Cardiac muscle cell (in vitro differentiated cells and primary cell): ENCODE results near the gene CYBA. TPM values are rescaled to one million over a fixed set of nuclear protein-coding genes. Genes with fewer than 3 reads are reported as not detected.

Experiments used
- DNase-seq, 2 donors: peaks; one replicate each; pipeline versions ENCODE4 v3.0.0 to v3.0.0-alpha.2; 2010 to 2017; ENCODE audit warnings: low read depth in 1 of 2, low spot score in 1 of 2
- H3K27ac ChIP-seq: fragments of 200-600 bp; sonication (generic); 2 replicates; pipeline ENCODE4 v1.5.1; 2016
- H3K27me3 ChIP-seq: fragments of 200-600 bp; sonication (generic); 2 replicates; pipeline ENCODE4 v1.6.0; 2016; ENCODE audit warnings: control low read depth
- H3K36me3 ChIP-seq: fragments of 200-600 bp; sonication (generic); 2 replicates; pipeline ENCODE4 v1.5.1; 2016; ENCODE audit warnings: control low read depth
- H3K4me1 ChIP-seq: fragments of 200-600 bp; sonication (generic); 2 replicates; pipeline ENCODE4 v1.8.1; 2017; ENCODE audit warnings: low read depth, mild to moderate bottlenecking, mixed run types
- H3K4me3 ChIP-seq: fragments of 200-600 bp; sonication (generic); 2 replicates; pipeline ENCODE4 v1.5.1; 2016; ENCODE audit warnings: mild to moderate bottlenecking
- H3K9me3 ChIP-seq: fragments of 200-600 bp; sonication (generic); 2 replicates; pipeline ENCODE4 v1.5.1; 2017; ENCODE audit warnings: low read depth, mild to moderate bottlenecking, control low read depth
- polyA plus RNA-seq: library from polyadenylated mRNA; unstranded; fragments of >200 nt; fragmentation: Nextera tagmentation; extraction: Ambion mirVana; gene quantifications from 2 replicates; pipeline ENCODE4 v1.2.1, GENCODE V29; 2016
- total RNA-seq: library from RNA; depleted of rRNA; stranded (reverse); fragments of >200 nt; gene quantifications from 2 replicates; pipeline ENCODE4 v1.2.3, GENCODE V29; 2016
- TF ChIP-seq, protein P1 (sequence below): IDR thresholded peaks from 2 replicates; pipeline ENCODE4 v1.5.1; 2012; ENCODE audit warnings: low read depth, mild to moderate bottlenecking, low read length

The CYBA gene
- total RNA-seq (174 and 218 TPM in 2 replicates), polyA plus RNA-seq (233 and 237 TPM in 2 replicates)

DNA sequence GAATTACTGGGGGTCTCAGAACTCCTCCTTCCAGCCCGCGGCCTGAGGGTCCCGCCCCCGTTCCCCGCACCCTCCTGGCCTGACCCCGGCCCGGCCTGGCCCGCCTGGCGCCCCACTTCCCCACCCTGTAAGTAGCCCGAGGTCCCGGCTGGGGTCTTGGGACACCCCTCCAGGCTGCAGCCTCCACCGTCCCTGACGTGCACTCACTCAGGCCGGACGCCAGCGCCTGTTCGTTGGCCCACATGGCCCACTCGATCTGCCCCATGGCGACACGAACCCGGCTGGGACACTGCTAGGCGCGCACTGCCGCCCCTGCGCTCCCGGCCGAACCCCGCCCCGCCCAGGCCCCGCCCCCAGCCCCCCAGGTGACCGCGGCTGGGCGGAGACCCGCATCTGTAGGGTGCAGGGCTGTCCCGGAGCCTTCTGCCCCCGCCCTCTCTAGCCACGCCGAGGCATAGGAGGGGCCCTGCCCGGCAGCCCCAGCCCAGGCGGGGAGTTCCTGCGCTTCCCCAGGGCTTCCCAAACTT lies at the start of gene CYBA:
Gene CYBA (minus strand): TSS at position 305 of the 527 bp plus-strand sequence. CDS start 40 bp downstream, at position 265.
- Histone ChIP-seq H3K9me3 (no peaks in the 10 kb centered on the region), H3K4me3 (peak within 1 kb of the TSS; percentile 63), H3K27ac (no peak within 1 kb of the TSS), H3K36me3 (peaks cover 8% of the 10 kb centered on the region), H3K27me3 (no peaks in the 10 kb centered on the region), H3K4me1 (peaks cover 6% of the 10 kb centered on the region)
- peak; percentile 65 to 71 for DNase-seq
- TF ChIP-seq, protein P1, sequence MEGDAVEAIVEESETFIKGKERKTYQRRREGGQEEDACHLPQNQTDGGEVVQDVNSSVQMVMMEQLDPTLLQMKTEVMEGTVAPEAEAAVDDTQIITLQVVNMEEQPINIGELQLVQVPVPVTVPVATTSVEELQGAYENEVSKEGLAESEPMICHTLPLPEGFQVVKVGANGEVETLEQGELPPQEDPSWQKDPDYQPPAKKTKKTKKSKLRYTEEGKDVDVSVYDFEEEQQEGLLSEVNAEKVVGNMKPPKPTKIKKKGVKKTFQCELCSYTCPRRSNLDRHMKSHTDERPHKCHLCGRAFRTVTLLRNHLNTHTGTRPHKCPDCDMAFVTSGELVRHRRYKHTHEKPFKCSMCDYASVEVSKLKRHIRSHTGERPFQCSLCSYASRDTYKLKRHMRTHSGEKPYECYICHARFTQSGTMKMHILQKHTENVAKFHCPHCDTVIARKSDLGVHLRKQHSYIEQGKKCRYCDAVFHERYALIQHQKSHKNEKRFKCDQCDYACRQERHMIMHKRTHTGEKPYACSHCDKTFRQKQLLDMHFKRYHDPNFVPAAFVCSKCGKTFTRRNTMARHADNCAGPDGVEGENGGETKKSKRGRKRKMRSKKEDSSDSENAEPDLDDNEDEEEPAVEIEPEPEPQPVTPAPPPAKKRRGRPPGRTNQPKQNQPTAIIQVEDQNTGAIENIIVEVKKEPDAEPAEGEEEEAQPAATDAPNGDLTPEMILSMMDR: no peak

DNA sequence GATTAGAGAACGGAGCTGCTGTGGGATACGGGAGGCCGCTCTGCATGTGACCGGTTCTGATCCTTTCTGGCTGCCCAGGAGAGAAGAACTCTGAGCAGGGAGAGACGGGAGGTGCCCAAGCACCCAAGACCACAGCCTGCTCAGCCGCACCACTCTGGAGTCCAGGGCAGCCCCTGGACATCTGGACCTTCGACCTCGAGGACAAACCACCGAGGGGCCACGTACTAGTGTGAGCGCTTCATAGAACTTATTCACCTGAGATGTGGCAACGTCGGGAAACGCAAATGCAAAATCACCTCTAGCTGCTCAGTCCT lies 49.4 kb upstream of the CYBA start:
- H3K4me3 ChIP-seq: no peak overlapping the region
- no peaks in the 10 kb centered on the region for H3K27me3 ChIP-seq
- H3K27ac ChIP-seq: no peak overlapping the region
- TF ChIP-seq, protein P1: no peak
- H3K9me3 ChIP-seq: no peaks in the 10 kb centered on the region
- H3K36me3 ChIP-seq: peaks cover 7% of the 10 kb centered on the region
- no peak for DNase-seq
- peaks cover 3% of the 10 kb centered on the region for H3K4me1 ChIP-seq

DNA sequence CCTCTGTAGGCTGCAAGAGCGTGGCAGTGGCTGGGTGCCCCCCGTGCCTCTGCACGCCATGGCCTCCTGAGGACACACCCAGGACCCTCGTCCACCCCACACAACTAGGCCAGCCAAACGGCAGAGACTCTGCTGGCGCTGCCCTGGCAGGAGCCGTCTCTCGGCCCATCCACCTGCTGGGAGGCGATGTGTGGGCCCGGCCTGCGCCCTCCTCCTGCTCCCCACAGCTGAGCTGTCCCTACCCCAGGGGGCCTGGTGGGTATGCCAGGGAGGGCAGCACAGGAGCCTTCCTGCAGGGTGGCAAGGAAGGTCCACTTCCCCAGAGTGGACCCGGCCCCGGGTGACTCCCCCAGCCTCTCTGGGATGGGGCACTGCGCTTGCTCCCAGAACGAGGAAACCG lies 48.3 kb upstream of the CYBA start:
- Histone ChIP-seq H3K9me3 (no peaks in the 10 kb centered on the region), H3K36me3 (peaks cover 7% of the 10 kb centered on the region), H3K4me1 (no peaks in the 10 kb centered on the region), H3K4me3 (no peak overlapping the region), H3K27me3 (no peaks in the 10 kb centered on the region), H3K27ac (no peak overlapping the region)
- TF ChIP-seq, protein P1: no peak
- DNase-seq: no peak

DNA sequence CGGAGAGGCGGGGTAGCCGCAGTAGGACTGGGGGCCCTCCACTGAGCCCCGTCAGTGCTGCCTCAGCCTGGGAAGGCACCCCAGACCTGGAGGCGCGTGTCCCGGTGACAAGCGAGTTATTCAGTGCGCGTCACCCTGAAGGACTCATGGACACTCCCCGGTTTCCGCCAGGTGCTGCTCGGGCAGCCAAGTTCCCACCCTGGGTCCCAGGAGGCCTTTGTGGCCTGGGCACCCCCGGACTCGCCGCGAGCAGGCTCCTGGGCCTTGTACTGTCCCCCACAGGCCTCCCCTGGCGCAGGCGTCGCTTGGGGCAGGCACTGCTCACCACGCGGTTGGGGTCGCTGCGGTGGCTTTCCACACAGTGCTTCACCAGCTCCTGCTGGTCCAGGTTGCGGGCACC lies 47.8 kb upstream of the CYBA start:
- Histone ChIP-seq H3K4me1 (no peaks in the 10 kb centered on the region), H3K27me3 (no peaks in the 10 kb centered on the region), H3K27ac (no peak overlapping the region), H3K9me3 (no peaks in the 10 kb centered on the region), H3K36me3 (peaks cover 7% of the 10 kb centered on the region), H3K4me3 (no peak overlapping the region)
- TF ChIP-seq, protein P1: no peak
- no peak for DNase-seq

DNA sequence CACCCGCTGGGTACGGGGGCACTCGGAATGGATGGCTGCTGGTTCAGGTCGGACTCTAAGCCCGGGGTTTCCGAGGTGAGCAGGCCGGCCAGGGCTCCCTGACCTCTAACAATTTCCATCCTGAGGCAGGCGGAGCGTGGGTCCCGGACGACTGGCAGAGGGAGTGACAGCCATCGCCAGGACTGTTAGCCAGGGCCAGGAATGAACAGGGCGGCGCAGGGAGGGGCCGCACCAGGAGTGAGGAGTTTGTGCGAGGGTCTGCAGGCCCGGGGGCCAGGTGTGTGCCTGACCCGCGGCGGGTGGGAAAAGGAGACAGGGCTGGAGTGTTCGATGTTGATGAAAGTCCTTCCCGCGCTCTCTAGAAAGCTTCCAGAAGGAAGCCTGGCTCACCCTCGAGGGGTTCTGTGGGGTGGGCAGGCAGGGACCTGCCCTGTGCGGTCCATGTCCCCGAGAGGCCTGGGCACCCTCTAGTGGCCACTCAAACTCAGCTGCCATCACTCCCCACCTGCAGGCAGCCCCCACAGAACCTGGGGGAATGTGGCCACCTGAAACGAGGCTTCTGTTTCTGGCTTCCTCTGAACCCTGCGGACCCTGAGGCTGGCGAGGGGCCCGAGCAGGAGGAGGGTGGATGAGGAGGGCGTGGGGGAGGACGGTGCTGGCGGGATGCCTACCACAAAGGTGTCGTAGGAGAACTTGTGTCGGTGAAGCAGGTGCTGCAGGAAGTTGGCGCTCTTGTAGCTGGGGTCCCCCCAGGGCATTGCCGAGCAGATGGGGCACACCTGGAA lies 47.2 kb upstream of the CYBA start:
- Histone ChIP-seq H3K9me3 (no peaks in the 10 kb centered on the region), H3K27ac (no peak overlapping the region), H3K27me3 (no peaks in the 10 kb centered on the region), H3K36me3 (peaks cover 7% of the 10 kb centered on the region), H3K4me1 (peaks cover 2% of the 10 kb centered on the region), H3K4me3 (no peak overlapping the region)
- peak in 1 of 2 donors; percentile 13 for DNase-seq
- TF ChIP-seq, protein P1: peak; percentile 32
